HEK293T (cell line): ENCODE results near the gene RNF150.
"Not testable (repeated sequence)": the region's sequence is repeated elsewhere in the genome, so short reads cannot be mapped to it uniquely, and the experiment has no call there.

ENCODE experiments used
- CTCF ChIA-PET: fragments of 350-600 bp; formaldehyde crosslinking; extraction: SDS; loops from one replicate; lab custom pipeline; 2021; ENCODE audit warnings: antibody characterized with exemption, inconsistent platforms; lab: Yijun Ruan, JAX
- POLR2A ChIA-PET: fragments of 350-600 bp; formaldehyde crosslinking; extraction: SDS; loops from one replicate; lab custom pipeline; 2020; ENCODE audit warnings: antibody characterized with exemption, inconsistent platforms; lab: Yijun Ruan, JAX
- DNase-seq: peaks from one replicate; pipeline ENCODE4 v3.0.0; 2012; ENCODE audit warnings: mixed read lengths; ENCODE audit errors: extremely low spot score
- ARNT ChIP-seq: fragments of 450-650 bp; IDR thresholded peaks from 2 replicates; pipeline ENCODE4 v1.6.1; 2017; ENCODE audit warnings: mild to moderate bottlenecking
- BHLHE40 ChIP-seq: fragments of 450-650 bp; IDR thresholded peaks from 2 replicates; pipeline ENCODE4 v1.6.1; 2016; ENCODE audit warnings: mild to moderate bottlenecking, moderate library complexity, borderline replicate concordance
- CTBP1 ChIP-seq: fragments of 450-650 bp; IDR thresholded peaks from 2 replicates; pipeline ENCODE4 v1.6.1; 2016; ENCODE audit warnings: borderline replicate concordance
- ELF4 ChIP-seq: fragments of 450-650 bp; IDR thresholded peaks from 2 replicates; pipeline ENCODE4 v1.6.1; 2017; ENCODE audit warnings: antibody characterized with exemption
- FOXA1 ChIP-seq: fragments of 450-650 bp; IDR thresholded peaks from 2 replicates; pipeline ENCODE4 v1.6.1; 2016; ENCODE audit warnings: mild to moderate bottlenecking
- FOXK2 ChIP-seq: fragments of 450-650 bp; IDR thresholded peaks from 2 replicates; pipeline ENCODE4 v1.6.1; 2016; ENCODE audit warnings: mild to moderate bottlenecking
- FOXM1 ChIP-seq: fragments of 450-650 bp; IDR thresholded peaks from 2 replicates; pipeline ENCODE4 v1.6.1; 2017; ENCODE audit warnings: mild to moderate bottlenecking, borderline replicate concordance
- HDGF ChIP-seq: fragments of 450-650 bp; IDR thresholded peaks from 2 replicates; pipeline ENCODE4 v1.6.1; 2017; ENCODE audit warnings: antibody characterized with exemption, borderline replicate concordance
- L3MBTL2 ChIP-seq: fragments of 450-650 bp; conservative IDR thresholded peaks from 2 replicates; pipeline ENCODE4 v1.6.1; 2016; ENCODE audit warnings: mild to moderate bottlenecking
- LEF1 ChIP-seq: fragments of 450-650 bp; IDR thresholded peaks from 2 replicates; pipeline ENCODE4 v1.6.1; 2017; ENCODE audit warnings: mild to moderate bottlenecking, borderline replicate concordance
- NFRKB ChIP-seq: fragments of 450-650 bp; IDR thresholded peaks from 2 replicates; pipeline ENCODE4 v1.6.1; 2016; ENCODE audit warnings: mild to moderate bottlenecking, moderate library complexity
- PKNOX1 ChIP-seq: fragments of 450-650 bp; IDR thresholded peaks from 2 replicates; pipeline ENCODE4 v1.6.1; 2016
- SP1 ChIP-seq: fragments of 450-650 bp; IDR thresholded peaks from 2 replicates; pipeline ENCODE4 v1.6.1; 2017
- SUZ12 ChIP-seq: fragments of 450-650 bp; IDR thresholded peaks from 2 replicates; pipeline ENCODE4 v1.6.1; 2016; ENCODE audit warnings: mild to moderate bottlenecking
- TARDBP ChIP-seq: fragments of 450-650 bp; IDR thresholded peaks from 2 replicates; pipeline ENCODE4 v1.6.1; 2016
- ZNF384 ChIP-seq: fragments of 450-650 bp; IDR thresholded peaks from 2 replicates; pipeline ENCODE4 v1.6.1; 2016

Gene RNF150

GRCh38 chr4:140811429-140811828, 321.8 kb downstream of the RNF150 start:
- POLR2A ChIA-PET, result no interaction called here
- CTCF ChIA-PET, result interaction anchor here (0.8 to 0.9 kb wide), 2 partner anchors 570 to 870 kb away, joined by 4 to 5 read pairs; no protein-coding TSS in a partner anchor
- DNase-seq, result no peak
- TF ChIP-seq ELF4 (no peak), NFRKB (no peak), CTBP1 (no peak), L3MBTL2 (no peak), ARNT (no peak), PKNOX1 (no peak), FOXK2 (no peak), ZNF384 (no peak), FOXM1 (no peak), TARDBP (no peak), LEF1 (no peak), SUZ12 (no peak), SP1 (no peak), HDGF (no peak), BHLHE40 (no peak), FOXA1 (no peak)

- POLR2A ChIA-PET, result not testable (repeated sequence)
- CTCF ChIA-PET, result interaction anchor here (0.8 to 0.9 kb wide), 2 partner anchors 569 to 869 kb away, joined by 4 to 5 read pairs; no protein-coding TSS in a partner anchor
Observed at GRCh38 chr4:140810591-140811169, 322.6 kb downstream of the RNF150 start.

More at GRCh38 chr4:140810591-140811169, 322.6 kb downstream of the RNF150 start:
- DNase-seq, result not testable (repeated sequence)
